Stomach (tissue), 9 donors: ENCODE measurements around the gene ZFAND6. TPM values are rescaled to one million over a fixed set of nuclear protein-coding genes. Genes with fewer than 3 reads are reported as not detected.
A peak's percentile ranks its signal among the peaks of the same experiment; 100 is the strongest.

Experiments used
- DNase-seq, 2 donors: peaks; one replicate each; pipeline versions ENCODE4 v3.0.0 to v3.0.0-alpha.2; 2013 to 2019
- H3K27ac ChIP-seq, 5 donors: fragments of 200-600 bp in 4 of 5; sonication (generic) in 4 of 5; one replicate each; pipeline ENCODE4 v1.5.1; 2013 to 2019; ENCODE audit warnings: mild to moderate bottlenecking in 1 of 5, moderate library complexity in 1 of 5
- H3K27me3 ChIP-seq, 3 donors: fragments of 200-600 bp; sonication (generic); one replicate each; pipeline ENCODE4 v1.5.1; 2017 to 2019; ENCODE audit warnings: mixed run types in 1 of 3
- H3K36me3 ChIP-seq, 4 donors: fragments of 200-600 bp; sonication (generic); 1 replicate in 3 of 4; 2 replicates in 1 of 4; pipeline ENCODE4 v1.5.1; 2016 to 2019
- H3K4me1 ChIP-seq, 4 donors: fragments of 200-600 bp; sonication (generic); one replicate each; pipeline ENCODE4 v1.5.1; 2016 to 2019
- H3K4me3 ChIP-seq, 4 donors: fragments of 200-600 bp; sonication (generic) in 3 of 4; one replicate each; pipeline ENCODE4 v1.5.1; 2016 to 2019; ENCODE audit warnings: mild to moderate bottlenecking in 1 of 4
- H3K9me3 ChIP-seq, 4 donors: fragments of 200-600 bp; sonication (generic); one replicate each; pipeline ENCODE4 v1.5.1; 2016 to 2019
- CTCF ChIP-seq, 7 experiments: fragments of 450-650 bp in 4 of 7; fragments of 200-600 bp in 3 of 7; sonication (generic) in 3 of 7; IDR thresholded peaks; one replicate each; pipeline ENCODE4 v1.5.1; 2016 to 2019; ENCODE audit warnings: antibody characterized with exemption in 7 of 7, control low read depth in 2 of 7, mild to moderate bottlenecking in 1 of 7
- EP300 ChIP-seq: sonication (generic); formaldehyde crosslinking; IDR thresholded peaks from one replicate; pipeline ENCODE4 v1.6.1; 2017; ENCODE audit warnings: antibody characterized with exemption
- POLR2A ChIP-seq, 4 donors: fragments of 450-650 bp; IDR thresholded peaks; one replicate each; pipeline ENCODE4 v1.6.1; 2016; ENCODE audit warnings: antibody characterized with exemption in 4 of 4, control low read depth in 2 of 4, mild to moderate bottlenecking in 1 of 4, moderate library complexity in 1 of 4
- POLR2AphosphoS5 ChIP-seq, 3 donors: sonication (generic); formaldehyde crosslinking; IDR thresholded peaks; one replicate each; pipeline ENCODE4 v1.6.1; 2016; ENCODE audit warnings: antibody characterized with exemption in 3 of 3
- WGBS, 5 donors: extraction: QIAGEN DNeasy Blood & Tissue Kit in 3 of 5; methylation state at CpG; one replicate each; pipeline versions ENCODE4 v1.1.5 to v1.1.7; 2013 to 2018; 5-methylcytosine and 5-hydroxymethylcytosine counted together
- intact Hi-C: fragments of 100-400 bp; cut with DNase I; formaldehyde crosslinking; loops from one replicate; pipeline ENCODE4 v1.15.1; 2023; ENCODE audit warnings: low total_unique reads
- polyA plus RNA-seq, 3 donors: library from polyadenylated mRNA; stranded (reverse); fragments of 200-250 nt; gene quantifications; one replicate each; pipeline ENCODE4 v1.2.3, GENCODE V29; 2013
- total RNA-seq, 5 donors: library from RNA; depleted of rRNA; stranded (reverse); fragments of >200 nt; gene quantifications; one replicate each; pipeline versions ENCODE4 v1.1.0 to v1.2.3, GENCODE V29; 2014 to 2016
- donor health status: healthy with polysubstance abuse.
- donor health status: Bipolar disorder and iron deficiency.
- donor health status: healthy.

ZFAND6 gene
- total and polyA plus RNA-seq, 8 donors: 12.2 to 271 (median 66.4) TPM

GRCh38 chr15:80151148-80151547 is 91.7 kb downstream of the ZFAND6 start:
- no peak for TF ChIP-seq POLR2A (IDR thresholded peaks at IDR 0.05)
- TF ChIP-seq EP300: no peak
- TF ChIP-seq CTCF (IDR thresholded peaks at IDR 0.05): no peak
- TF ChIP-seq POLR2AphosphoS5 (IDR thresholded peaks at IDR 0.05): no peak
- Histone ChIP-seq H3K36me3 (no peaks in the 10 kb centered on the region), H3K4me3 (no peak overlapping the region), H3K9me3 (no peaks in the 10 kb centered on the region), H3K27ac (no peak overlapping the region), H3K4me1 (peaks cover 10 to 37% (median 33%) of the 10 kb centered on the region in 4 donors), H3K27me3 (no peaks in the 10 kb centered on the region)
- no peak for DNase-seq
- intact Hi-C loops: loop anchor here (10.0 kb wide), 1 partner anchor 86 kb away; no protein-coding TSS in a partner anchor
- WGBS, 5 donors: 80 to 92% (median 86%) methylated on average over 6 of the region's 6 CpGs

- 48 to 59% (median 50%) methylated on average over 3 of the region's 3 CpGs for WGBS, 5 donors
- Histone ChIP-seq H3K4me1 (peaks cover 10 to 38% (median 36%) of the 10 kb centered on the region in 4 donors), H3K4me3 (no peak overlapping the region), H3K36me3 (no peaks in the 10 kb centered on the region), H3K27ac (peak overlapping the region in 3 of 5 donors; percentile 87 to 90 (median 89)), H3K9me3 (no peaks in the 10 kb centered on the region), H3K27me3 (no peaks in the 10 kb centered on the region)
- intact Hi-C loops: loop anchor here (10.0 kb wide), 1 partner anchor 87 kb away; no protein-coding TSS in a partner anchor
- no peak for DNase-seq
- no peak for TF ChIP-seq POLR2AphosphoS5 (IDR thresholded peaks at IDR 0.05)
- no peak for TF ChIP-seq EP300
- TF ChIP-seq CTCF (IDR thresholded peaks at IDR 0.05): no peak
- TF ChIP-seq POLR2A (IDR thresholded peaks at IDR 0.05): no peak
Measured at GRCh38 chr15:80151576-80151975, 92.1 kb downstream of the ZFAND6 start.

- Histone ChIP-seq H3K9me3 (no peaks in the 10 kb centered on the region), H3K27me3 (no peaks in the 10 kb centered on the region), H3K4me3 (peak overlapping the region; percentile 69 to 84 (median 74)), H3K4me1 (peaks cover 10 to 42% (median 39%) of the 10 kb centered on the region in 4 donors), H3K36me3 (no peaks in the 10 kb centered on the region), H3K27ac (peak overlapping the region; percentile 81 to 90 (median 87))
- TF ChIP-seq POLR2A (IDR thresholded peaks at IDR 0.05) (no peak), POLR2AphosphoS5 (IDR thresholded peaks at IDR 0.05) (peak in 2 of 3 donors; percentile 25 to 34)
- peak; percentile 96 to 97 for DNase-seq
- intact Hi-C loops: loop anchor here (10.0 kb wide), 1 partner anchor 88 kb away; no protein-coding TSS in a partner anchor
- WGBS, 5 donors: 1 to 5% (median 2%) methylated on average over 16 to 37 of the region's 41 CpGs
Measured at GRCh38 chr15:80152180-80152895, 92.9 kb downstream of the ZFAND6 start.

- H3K4me3 ChIP-seq: peak within 1 kb of the TSS; percentile 69 to 84 (median 74)
- H3K4me1 ChIP-seq: peaks cover 10 to 42% (median 39%) of the 10 kb centered on the region in 4 donors
- peak within 1 kb of the TSS; percentile 81 to 90 (median 87) for H3K27ac ChIP-seq
- TF ChIP-seq POLR2A (IDR thresholded peaks at IDR 0.05) (peak in 1 of 4 donors; percentile 27), EP300 (no peak), POLR2AphosphoS5 (IDR thresholded peaks at IDR 0.05) (peak in 1 of 3 donors; percentile 41), CTCF (IDR thresholded peaks at IDR 0.05) (no peak)
- intact Hi-C loops: loop anchor here (10.0 kb wide), 1 partner anchor 88 kb away; no protein-coding TSS in a partner anchor
- no peaks in the 10 kb centered on the region for H3K27me3 ChIP-seq
- H3K36me3 ChIP-seq: peaks cover 0 to 3% (median 2%) of the 10 kb centered on the region in 4 donors
- no peaks in the 10 kb centered on the region for H3K9me3 ChIP-seq
- 0 to 2% (median 1%) methylated on average over 40 to 45 of the region's 45 CpGs for WGBS, 5 donors
- DNase-seq: peak in 1 of 2 donors; percentile 63
Measured at GRCh38 chr15:80152896-80153876, 93.7 kb downstream of the ZFAND6 start, which contains the start of gene FAH. FAH (plus strand) TSS chr15:80152999; CDS start chr15:80153055, 56 bp downstream.
